NB4 (cell line): ENCODE measurements around the gene CYCS.

ENCODE experiments used
- MYC ChIP-seq: IDR thresholded peaks from 2 replicates; pipeline ENCODE4 v1.6.1; 2011; ENCODE audit warnings: low read depth, low read length
- POLR2A ChIP-seq: IDR thresholded peaks from 2 replicates; pipeline ENCODE4 v1.6.1; 2011; ENCODE audit warnings: mild to moderate bottlenecking; ENCODE audit not compliant: insufficient read length; ENCODE audit errors: extremely low read depth
- TF ChIP-seq, protein P1 (sequence below): IDR thresholded peaks from one replicate; pipeline ENCODE4 v1.5.1; 2012; ENCODE audit warnings: low read depth, low read length
- TF ChIP-seq, protein P2 (sequence below): IDR thresholded peaks from 2 replicates; pipeline ENCODE4 v1.6.1; 2011; ENCODE audit warnings: low read depth, low read length

DNA sequence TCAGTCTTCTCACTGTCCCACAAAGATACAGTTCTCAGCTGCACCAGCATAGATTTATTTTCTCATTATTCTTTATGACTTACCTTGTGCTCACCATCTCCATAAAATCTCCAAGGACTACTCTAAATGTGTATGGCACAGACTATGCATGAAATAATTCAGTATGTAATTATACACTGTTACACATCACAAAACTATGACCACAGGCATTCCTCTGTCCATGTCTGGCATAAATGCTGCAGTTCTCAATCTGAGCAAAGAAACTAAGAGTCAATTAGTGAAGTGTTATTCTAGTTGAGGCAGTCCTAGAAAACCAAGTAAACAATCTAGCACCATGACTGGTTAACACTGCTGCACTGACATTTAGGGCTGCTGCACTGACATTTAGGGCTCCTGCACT lies 2.7 kb downstream of the CYCS start:
- TF ChIP-seq, protein P1, sequence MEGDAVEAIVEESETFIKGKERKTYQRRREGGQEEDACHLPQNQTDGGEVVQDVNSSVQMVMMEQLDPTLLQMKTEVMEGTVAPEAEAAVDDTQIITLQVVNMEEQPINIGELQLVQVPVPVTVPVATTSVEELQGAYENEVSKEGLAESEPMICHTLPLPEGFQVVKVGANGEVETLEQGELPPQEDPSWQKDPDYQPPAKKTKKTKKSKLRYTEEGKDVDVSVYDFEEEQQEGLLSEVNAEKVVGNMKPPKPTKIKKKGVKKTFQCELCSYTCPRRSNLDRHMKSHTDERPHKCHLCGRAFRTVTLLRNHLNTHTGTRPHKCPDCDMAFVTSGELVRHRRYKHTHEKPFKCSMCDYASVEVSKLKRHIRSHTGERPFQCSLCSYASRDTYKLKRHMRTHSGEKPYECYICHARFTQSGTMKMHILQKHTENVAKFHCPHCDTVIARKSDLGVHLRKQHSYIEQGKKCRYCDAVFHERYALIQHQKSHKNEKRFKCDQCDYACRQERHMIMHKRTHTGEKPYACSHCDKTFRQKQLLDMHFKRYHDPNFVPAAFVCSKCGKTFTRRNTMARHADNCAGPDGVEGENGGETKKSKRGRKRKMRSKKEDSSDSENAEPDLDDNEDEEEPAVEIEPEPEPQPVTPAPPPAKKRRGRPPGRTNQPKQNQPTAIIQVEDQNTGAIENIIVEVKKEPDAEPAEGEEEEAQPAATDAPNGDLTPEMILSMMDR, result no peak
- TF ChIP-seq POLR2A (no peak), MYC (no peak)
- TF ChIP-seq, protein P2, sequence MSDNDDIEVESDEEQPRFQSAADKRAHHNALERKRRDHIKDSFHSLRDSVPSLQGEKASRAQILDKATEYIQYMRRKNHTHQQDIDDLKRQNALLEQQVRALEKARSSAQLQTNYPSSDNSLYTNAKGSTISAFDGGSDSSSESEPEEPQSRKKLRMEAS, result no peak
